Kidney (tissue), 14 donors: ENCODE results near the gene DNAJC25. TPM values are rescaled to one million over a fixed set of nuclear protein-coding genes. Genes with fewer than 3 reads are reported as not detected.
A peak's percentile ranks its signal among the peaks of the same experiment; 100 is the strongest.

ENCODE experiments used
- DNase-seq, 5 donors: peaks; one replicate each; pipeline ENCODE4 v3.0.0-alpha.2; 2013 to 2020
- FAIRE-seq: peaks from 2 replicates; lab custom pipeline; 2012; peaks lifted over from hg19 to GRCh38; lab: Jason Lieb, UNC
- H3K27ac ChIP-seq, 2 donors: one replicate each; pipeline ENCODE4 v1.7.0; 2013; ENCODE audit warnings: low read depth in 2 of 2, low read length in 2 of 2, inconsistent platforms in 1 of 2
- H3K27me3 ChIP-seq: one replicate; pipeline ENCODE4 v1.7.1; 2013; ENCODE audit warnings: low read length, inconsistent platforms; ENCODE audit not compliant: control insufficient read depth, insufficient read depth
- H3K36me3 ChIP-seq, 3 donors: one replicate each; pipeline versions ENCODE4 v1.7.0 to v1.7.1; 2013; ENCODE audit warnings: low read length in 3 of 3, control low read depth in 1 of 3, inconsistent platforms in 1 of 3; ENCODE audit not compliant: insufficient read depth in 3 of 3, control insufficient read depth in 2 of 3
- H3K4me1 ChIP-seq, 3 donors: one replicate each; pipeline versions ENCODE4 v1.7.0 to v1.7.1; 2013; ENCODE audit warnings: low read length in 3 of 3, inconsistent platforms in 1 of 3, low read depth in 1 of 3; ENCODE audit not compliant: control insufficient read depth in 2 of 3, insufficient read depth in 2 of 3
- H3K4me3 ChIP-seq, 3 donors: one replicate each; pipeline versions ENCODE4 v1.7.0 to v1.8.1; 2013; ENCODE audit warnings: low read length in 3 of 3, control low read depth in 1 of 3, inconsistent platforms in 1 of 3
- H3K9ac ChIP-seq, 3 donors: one replicate each; pipeline versions ENCODE4 v1.7.0 to v1.7.1; 2013; ENCODE audit warnings: low read length in 3 of 3, control low read depth in 1 of 3, inconsistent platforms in 1 of 3
- H3K9me3 ChIP-seq, 3 donors: one replicate each; pipeline versions ENCODE4 v1.7.0 to v1.7.1; 2013; ENCODE audit warnings: low read length in 3 of 3, control low read depth in 1 of 3, inconsistent platforms in 1 of 3; ENCODE audit not compliant: control insufficient read depth in 2 of 3, insufficient read depth in 1 of 3
- CTCF ChIP-seq: IDR thresholded peaks from 3 replicates; pipeline ENCODE4 v1.5.1; 2012; ENCODE audit warnings: mild to moderate bottlenecking, moderate library complexity, borderline replicate concordance; ENCODE audit not compliant: insufficient read depth; ENCODE audit errors: extremely low read depth
- intact Hi-C: fragments of 100-400 bp; cut with DNase I; formaldehyde crosslinking; loops from one replicate; pipeline ENCODE4 v1.11.1; 2022
- polyA plus RNA-seq: library from polyadenylated mRNA; stranded (reverse); fragments of 350-450 nt; fragmentation: Illumina TruSeq; extraction: RNeasy Lipid Tissue Mini Kit (QIAGEN cat#74804); gene quantifications from one replicate; pipeline ENCODE4 v1.2.3, GENCODE V29; 2014; ENCODE audit warnings: low read depth, low replicate concordance; ENCODE audit not compliant: insufficient read depth
- total RNA-seq: library from RNA; stranded (reverse); fragmentation: NEBNext Ultra II Directional; extraction: Animal tissue kit (Norgen Biotek cat#: 25700); gene quantifications from one replicate; pipeline ENCODE4 v1.2.1, GENCODE V29; 2021
- donor health status: control.
- donor health status: control.
- donor health status: control.
- donor health status: control.
- donor health status: control.
- donor health status: DM: yes; HTN: yes; CAD: no.
- donor health status: Normal renal cell carcinoma (clear cell type).

Gene DNAJC25
- total and polyA plus RNA-seq, 2 donors from 2014 or later = 8.2 to 13.1 TPM

- peak overlapping the region; percentile 49 to 53 (median 51) for H3K9ac ChIP-seq
- no peaks in the 10 kb centered on the region for H3K36me3 ChIP-seq
- no peaks in the 10 kb centered on the region for H3K27me3 ChIP-seq
- peaks cover 0 to 11% (median 0%) of the 10 kb centered on the region in 3 donors for H3K4me1 ChIP-seq
- intact Hi-C loops = no loop called here
- DNase-seq = peak; percentile 50 to 85 (median 68)
- peak overlapping the region in 1 of 2 donors; percentile 62 for H3K27ac ChIP-seq
- TF ChIP-seq CTCF = no peak
- peak overlapping the region; percentile 70 to 79 (median 73) for H3K4me3 ChIP-seq
- H3K9me3 ChIP-seq = no peaks in the 10 kb centered on the region
- FAIRE-seq = no peak
These were observed 30.8 kb downstream of the DNAJC25 start for GRCh38 chr9:111661802-111662521.

- Histone ChIP-seq H3K36me3 (no peaks in the 10 kb centered on the region), H3K27me3 (no peaks in the 10 kb centered on the region), H3K9me3 (no peaks in the 10 kb centered on the region), H3K9ac (peak overlapping the region in 2 of 3 donors; percentile 49 to 53), H3K4me3 (peak overlapping the region; percentile 70 to 79 (median 73)), H3K4me1 (peaks cover 0 to 11% (median 0%) of the 10 kb centered on the region in 3 donors), H3K27ac (peak overlapping the region in 1 of 2 donors; percentile 62)
- FAIRE-seq = no peak
- TF ChIP-seq CTCF = no peak
- DNase-seq = peak in 1 of 5 donors; percentile 15
- intact Hi-C loops = no loop called here
These were observed 31.6 kb downstream of the DNAJC25 start for GRCh38 chr9:111662576-111663300.

GRCh38 chr9:111663301-111663823, 32.2 kb downstream of the DNAJC25 start:
- Histone ChIP-seq H3K27me3 (no peaks in the 10 kb centered on the region), H3K9me3 (no peaks in the 10 kb centered on the region), H3K27ac (peak overlapping the region in 1 of 2 donors; percentile 34), H3K4me3 (peak overlapping the region in 1 of 3 donors; percentile 11), H3K9ac (no peak overlapping the region), H3K36me3 (peaks cover 0 to 4% (median 0%) of the 10 kb centered on the region in 3 donors), H3K4me1 (peaks cover 0 to 11% (median 0%) of the 10 kb centered on the region in 3 donors)
- TF ChIP-seq CTCF = no peak
- FAIRE-seq (no peak), DNase-seq (peak in 3 of 5 donors; percentile 11 to 38 (median 35))
- intact Hi-C loops = no loop called here
